Activated gamma-delta T cell treated with anti-CD3 and anti-CD28 coated beads, Interleukin-2, amount 50 U/mL, for 16 hours (primary cell): ENCODE measurements around the gene KCNH8.
"Not testable (repeated sequence)": the region's sequence is repeated elsewhere in the genome, so short reads cannot be mapped to it uniquely, and the experiment has no call there.

Experiments
- DNase-seq: peaks from one replicate; pipeline ENCODE4 v3.0.0-alpha.2; 2020; ENCODE audit warnings: low read depth

Gene KCNH8

DNA sequence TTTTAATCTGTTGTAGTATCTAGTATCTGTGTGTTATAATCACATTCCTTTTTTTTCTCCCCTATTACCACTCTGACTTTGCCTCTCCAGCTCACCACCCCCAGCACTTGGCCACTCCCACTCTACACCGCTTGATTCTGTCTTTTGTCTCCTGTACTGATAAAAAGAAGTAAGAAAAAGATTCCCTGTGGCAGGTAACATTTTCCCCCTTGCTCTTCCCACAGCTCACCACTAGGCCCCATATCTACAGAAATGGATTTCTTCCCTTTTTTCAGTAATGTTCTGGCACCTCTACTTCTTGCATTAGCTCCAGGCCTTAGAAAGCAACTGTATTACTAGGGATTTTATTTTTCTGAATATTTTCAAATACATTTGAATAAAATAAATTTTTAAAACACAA is 25.6 kb downstream of the KCNH8 start:
- no peak for DNase-seq

DNA sequence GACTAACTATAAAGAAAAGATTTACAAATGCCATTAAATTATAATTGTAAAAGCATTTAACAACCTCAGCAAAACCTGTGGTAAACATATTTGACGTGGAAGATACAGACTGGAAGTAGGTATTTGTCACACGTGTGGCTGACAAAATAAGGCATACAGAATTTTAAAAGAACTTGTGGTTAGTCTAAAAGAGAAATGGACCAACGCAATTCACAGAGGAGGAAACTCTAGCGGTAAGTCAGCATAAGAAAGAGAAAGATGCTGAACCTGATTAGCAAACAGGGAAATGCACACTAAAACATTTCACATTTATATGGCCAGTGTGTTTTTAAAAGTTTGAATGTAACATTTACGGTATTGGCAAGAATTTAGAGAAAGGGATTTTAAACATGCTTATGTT is 35.3 kb downstream of the KCNH8 start:
- no peak for DNase-seq

- DNase-seq, result no peak
These were observed 41.8 kb downstream of the KCNH8 start for GRCh38 chr3:19190126-19190525.

- DNase-seq, result no peak
These were observed 42.3 kb downstream of the KCNH8 start for GRCh38 chr3:19190602-19191001.

DNA sequence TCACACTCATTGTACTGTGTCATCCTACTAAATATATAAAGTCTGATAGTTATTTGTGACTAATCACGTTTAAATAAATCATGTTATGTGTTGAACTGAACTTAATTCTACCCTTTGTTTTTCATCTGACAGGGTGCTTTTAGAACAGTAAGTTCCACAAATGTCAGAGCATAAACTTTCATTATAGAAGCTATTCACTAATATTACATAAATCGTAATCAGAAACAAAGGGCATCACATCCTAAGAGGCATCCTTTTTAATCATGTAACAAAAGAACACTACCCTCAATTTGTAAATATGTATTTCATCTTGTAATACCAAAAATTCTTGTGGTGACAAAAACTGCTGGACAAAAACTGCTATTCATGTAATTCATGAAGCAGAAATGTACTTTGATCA is 50.8 kb downstream of the KCNH8 start:
- DNase-seq, result no peak

DNA sequence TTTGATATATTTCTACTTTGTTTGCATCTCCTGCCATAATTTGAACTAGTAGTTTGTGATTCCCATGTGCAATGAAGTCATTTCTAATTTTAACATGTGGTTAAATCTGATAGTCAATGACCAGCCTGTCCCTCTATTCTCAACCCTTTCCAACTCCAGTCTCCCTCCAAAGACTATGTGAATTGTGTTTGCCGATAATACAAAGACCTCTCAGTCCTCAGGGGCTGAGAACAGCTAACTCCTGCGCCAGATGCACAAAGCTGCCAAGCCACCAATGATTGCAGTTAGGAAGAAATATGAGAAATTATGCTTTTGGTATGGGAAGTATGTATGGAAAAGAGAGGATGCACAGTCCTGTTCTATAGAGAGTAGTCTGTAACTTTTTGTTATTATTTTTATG is 54.0 kb downstream of the KCNH8 start:
- DNase-seq, result no peak

DNA sequence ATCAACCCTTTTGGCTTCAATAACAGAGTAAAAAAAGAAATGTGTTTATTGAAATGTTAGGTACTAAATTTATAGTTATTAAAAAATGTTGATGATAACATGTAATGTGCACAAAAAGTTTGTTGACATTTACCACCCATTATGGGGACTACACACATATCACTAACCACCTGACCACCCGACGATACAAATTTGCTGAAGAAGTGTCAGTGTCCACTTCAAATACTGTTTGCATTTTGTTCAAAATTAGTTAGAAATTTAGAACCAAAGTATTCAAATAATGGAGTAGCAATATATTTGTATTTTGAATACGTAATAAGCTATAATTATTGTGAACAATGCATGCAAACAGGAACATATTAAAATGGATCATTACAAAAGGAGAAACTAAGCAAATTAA is 54.4 kb downstream of the KCNH8 start:
- no peak for DNase-seq

DNA sequence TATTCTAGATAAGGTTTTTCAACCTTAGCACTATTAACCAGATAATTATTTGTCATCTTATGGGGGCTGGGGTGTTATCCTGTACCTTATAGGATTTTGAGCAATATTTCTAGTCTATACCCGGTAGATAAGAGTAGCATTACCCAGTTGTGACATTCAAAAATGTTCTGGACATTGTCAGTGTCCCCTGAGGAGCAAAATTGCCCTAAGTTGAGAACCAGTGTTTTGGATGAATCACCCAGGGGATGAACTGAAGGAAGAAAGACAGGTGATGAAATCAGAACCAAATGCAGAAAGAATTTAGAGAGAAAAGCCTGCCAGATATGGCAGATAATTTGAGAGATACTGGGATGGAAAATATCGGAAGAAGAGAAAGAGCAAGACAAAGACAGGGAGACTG is 58.2 kb downstream of the KCNH8 start:
- DNase-seq, result no peak

DNA sequence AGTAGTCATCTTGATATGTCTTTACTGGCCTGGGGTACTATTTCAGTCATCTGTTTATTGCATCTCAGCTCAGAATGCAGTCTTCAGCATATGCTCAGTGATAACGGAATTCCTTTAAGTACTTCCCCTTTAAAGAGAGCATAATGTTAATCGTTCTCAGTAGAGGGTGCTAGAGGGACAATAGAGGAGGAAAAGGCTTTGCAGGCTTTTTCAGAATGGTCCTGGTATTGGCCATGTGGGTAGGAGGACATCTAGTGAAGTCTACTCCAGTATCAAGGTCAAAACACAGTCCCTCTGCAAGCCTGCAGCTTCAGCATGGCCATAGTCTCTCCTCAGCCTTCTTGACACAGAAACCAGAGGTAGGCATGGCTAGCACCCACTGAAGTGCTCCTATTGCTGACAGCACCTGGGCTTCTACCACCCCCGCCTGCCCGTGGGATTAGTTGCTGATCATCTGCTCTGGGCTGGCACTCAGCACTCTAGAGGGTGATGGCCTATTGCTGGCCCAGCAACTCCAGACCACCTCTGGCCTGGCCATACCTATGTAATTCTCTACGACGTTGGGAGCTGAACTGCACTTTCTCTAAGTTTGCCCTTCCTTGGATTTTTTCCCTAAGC is 65.4 kb downstream of the KCNH8 start:
- no peak for DNase-seq

- no peak for DNase-seq
These were observed 67.1 kb downstream of the KCNH8 start for GRCh38 chr3:19215427-19215826.

GRCh38 chr3:19216669-19217337 is 68.5 kb downstream of the KCNH8 start:
- DNase-seq, result no peak

DNA sequence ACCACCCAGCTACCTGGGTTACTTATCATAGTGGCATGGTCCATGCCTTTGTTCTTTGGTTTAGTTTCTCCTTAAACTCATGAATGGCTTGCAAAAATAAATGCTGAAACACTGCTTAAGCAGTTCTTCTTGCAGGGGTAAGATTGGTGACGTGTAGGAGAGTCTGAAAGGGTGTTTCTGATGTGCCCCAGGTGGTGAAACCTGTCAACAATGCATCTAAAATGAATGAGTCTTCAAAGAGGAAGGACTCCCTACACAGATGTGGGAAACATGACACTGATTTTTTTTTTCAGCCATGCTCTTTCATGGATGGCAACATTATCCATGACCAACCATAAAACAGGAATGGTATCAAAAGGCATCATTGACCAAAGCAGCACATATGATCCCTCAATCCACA is 72.0 kb downstream of the KCNH8 start:
- no peak for DNase-seq

GRCh38 chr3:19221081-19221480 is 72.8 kb downstream of the KCNH8 start:
- no peak for DNase-seq

DNA sequence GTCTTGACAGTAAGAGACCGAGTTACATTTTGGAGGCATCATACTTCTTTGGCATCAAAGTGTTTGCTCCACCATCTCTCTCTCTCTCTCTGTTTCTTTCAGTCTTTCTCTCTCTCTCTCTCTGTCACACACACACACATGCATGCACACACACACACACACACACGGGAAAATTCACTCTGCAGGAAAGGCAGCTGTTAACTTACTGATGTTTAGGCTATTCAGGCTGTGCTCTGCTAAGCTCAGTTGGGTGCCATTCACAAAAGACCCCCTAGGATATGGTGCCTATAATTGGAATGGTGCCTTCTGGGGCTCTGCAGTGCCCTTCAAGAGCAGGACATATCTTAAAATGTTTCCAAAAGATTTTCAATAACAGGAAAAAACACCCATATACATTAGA is 78.2 kb downstream of the KCNH8 start:
- DNase-seq, result no peak

- DNase-seq, result no peak
These were observed 79.9 kb downstream of the KCNH8 start for GRCh38 chr3:19228167-19228566.

- DNase-seq, result no peak
These were observed 80.8 kb downstream of the KCNH8 start for GRCh38 chr3:19229086-19229485.

GRCh38 chr3:19229881-19230280 is 81.6 kb downstream of the KCNH8 start:
- DNase-seq, result not testable (repeated sequence)

DNA sequence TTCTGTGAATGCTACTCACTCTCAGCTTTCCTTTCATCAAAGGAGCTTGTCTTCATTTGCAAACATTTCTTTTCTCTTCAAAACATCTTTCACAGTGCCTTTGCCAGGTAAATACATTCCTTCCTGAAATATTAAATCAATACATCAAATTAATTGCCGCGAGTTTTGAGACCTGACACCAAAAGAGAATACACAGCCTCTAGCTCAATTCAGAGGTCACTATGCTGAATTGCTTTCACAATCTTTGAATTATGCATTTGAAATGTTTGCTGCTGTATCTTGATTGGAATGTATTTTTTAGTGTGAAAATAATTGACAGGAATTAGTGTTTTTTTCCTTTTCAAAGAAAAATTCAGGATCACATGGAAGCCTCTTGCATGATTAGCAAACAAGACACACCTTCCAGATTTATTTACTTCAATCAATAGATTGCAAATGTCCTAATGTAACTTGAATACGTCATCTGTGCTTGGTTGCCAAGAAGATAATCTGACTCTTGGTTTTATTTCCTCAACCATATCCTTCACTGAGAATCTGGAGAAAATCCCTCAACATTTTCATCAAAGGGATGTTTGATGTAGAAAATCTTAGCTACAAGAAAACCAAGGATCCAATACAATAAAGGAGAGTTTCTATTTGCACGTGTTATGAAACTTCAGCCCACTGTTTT is 83.6 kb downstream of the KCNH8 start:
- DNase-seq, result no peak

DNA sequence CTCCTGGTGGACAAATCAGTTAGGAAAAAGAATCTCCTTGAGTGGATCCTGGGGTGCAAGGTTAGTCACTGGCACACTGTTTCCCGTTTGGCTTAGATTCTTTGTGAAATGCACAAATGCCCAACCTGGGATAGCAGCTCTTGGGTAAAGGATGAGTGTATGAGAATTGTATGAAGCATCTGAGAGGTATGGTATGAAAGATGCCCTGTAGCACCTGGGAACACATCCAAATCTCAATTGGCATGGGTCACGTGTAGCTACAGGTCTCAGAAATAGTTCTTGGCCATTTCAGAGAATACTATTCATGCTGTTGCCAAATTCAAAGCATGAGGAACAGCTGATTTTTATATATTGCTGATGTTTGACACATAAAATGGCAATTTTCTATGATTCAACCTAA is 84.3 kb downstream of the KCNH8 start:
- no peak for DNase-seq

- not testable (repeated sequence) for DNase-seq
These were observed 85.8 kb downstream of the KCNH8 start for GRCh38 chr3:19233882-19234784.

DNA sequence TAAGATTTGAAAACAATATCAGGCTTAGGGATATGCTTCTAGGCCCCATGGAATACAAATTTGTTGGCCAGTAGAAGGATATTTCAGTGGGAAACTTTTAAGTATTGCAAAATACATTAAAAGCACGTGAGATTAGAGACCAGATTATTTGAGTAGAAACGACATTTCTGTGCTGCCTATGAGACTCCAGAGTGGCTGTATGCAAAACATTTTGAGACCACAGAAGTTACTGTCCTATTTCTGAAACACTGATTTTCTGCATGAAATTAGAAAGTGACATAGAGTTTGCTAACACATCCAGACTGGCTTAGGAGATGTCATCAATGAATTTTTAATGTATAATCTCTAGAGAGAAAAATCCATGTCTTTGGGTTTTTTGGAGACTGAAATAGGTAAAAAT is 99.8 kb downstream of the KCNH8 start:
- no peak for DNase-seq

DNA sequence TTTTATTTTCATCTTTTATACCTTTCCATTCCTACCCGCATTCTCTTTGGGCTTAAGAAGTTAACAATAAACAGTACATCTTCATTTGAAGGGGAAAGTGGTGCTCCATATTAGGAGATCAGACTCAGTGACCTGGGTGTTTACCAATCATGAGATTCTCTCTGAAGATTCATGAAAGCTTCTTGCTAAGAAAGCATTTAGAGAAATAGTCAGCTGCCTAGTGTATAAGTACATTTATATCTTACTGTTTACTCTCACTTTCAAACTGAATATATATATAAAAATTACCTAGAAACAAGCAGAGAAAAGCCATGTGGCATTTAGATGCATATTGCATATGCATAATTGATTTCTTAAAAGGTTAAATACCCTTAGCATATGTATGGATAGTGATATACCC is 100.5 kb downstream of the KCNH8 start:
- DNase-seq, result no peak
